HL-60 (cell line): ENCODE results near the gene MACROD2.

Experiments
- TF ChIP-seq, protein P1 (sequence below): IDR thresholded peaks from one replicate; pipeline ENCODE4 v1.5.1; 2011; ENCODE audit warnings: low read length, control low read depth, inconsistent platforms; ENCODE audit not compliant: insufficient read depth
- TF ChIP-seq, protein P2 (sequence below): IDR thresholded peaks from 2 replicates; pipeline ENCODE4 v1.6.1; 2012; ENCODE audit warnings: low read depth; ENCODE audit not compliant: insufficient replicate concordance

DNA sequence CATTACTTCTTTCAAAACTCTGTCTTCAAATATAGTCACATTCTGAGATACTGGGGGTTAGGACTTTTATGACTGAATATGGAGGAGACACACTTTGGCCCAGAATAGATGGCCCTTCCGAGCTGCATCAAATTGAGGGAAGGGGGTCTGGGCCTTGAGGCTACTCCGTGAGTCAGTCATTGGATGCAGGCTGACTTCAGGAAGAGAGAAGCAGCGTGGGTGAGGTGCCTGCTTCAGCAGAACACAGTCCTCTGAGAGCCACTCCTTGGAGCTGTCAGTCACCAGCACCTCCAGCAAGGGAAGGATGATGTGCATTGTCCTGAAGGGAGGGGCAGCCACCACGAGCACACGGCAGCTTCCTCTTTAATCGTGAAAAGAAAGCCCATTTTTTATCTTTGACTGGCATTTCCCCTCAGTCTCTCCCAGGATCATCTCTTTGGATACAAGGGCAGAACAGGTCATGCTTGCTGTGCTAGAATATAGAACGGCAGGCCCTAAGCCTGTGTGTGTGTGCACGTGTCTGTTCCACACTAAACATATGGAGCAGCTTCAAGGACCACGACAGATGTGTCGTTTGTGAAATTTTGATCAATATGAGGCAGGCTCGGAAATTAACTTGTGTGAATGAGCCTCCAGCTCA is 1856.4 kb downstream of the MACROD2 start:
- TF ChIP-seq, protein P1, sequence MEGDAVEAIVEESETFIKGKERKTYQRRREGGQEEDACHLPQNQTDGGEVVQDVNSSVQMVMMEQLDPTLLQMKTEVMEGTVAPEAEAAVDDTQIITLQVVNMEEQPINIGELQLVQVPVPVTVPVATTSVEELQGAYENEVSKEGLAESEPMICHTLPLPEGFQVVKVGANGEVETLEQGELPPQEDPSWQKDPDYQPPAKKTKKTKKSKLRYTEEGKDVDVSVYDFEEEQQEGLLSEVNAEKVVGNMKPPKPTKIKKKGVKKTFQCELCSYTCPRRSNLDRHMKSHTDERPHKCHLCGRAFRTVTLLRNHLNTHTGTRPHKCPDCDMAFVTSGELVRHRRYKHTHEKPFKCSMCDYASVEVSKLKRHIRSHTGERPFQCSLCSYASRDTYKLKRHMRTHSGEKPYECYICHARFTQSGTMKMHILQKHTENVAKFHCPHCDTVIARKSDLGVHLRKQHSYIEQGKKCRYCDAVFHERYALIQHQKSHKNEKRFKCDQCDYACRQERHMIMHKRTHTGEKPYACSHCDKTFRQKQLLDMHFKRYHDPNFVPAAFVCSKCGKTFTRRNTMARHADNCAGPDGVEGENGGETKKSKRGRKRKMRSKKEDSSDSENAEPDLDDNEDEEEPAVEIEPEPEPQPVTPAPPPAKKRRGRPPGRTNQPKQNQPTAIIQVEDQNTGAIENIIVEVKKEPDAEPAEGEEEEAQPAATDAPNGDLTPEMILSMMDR = no peak
- TF ChIP-seq, protein P2, sequence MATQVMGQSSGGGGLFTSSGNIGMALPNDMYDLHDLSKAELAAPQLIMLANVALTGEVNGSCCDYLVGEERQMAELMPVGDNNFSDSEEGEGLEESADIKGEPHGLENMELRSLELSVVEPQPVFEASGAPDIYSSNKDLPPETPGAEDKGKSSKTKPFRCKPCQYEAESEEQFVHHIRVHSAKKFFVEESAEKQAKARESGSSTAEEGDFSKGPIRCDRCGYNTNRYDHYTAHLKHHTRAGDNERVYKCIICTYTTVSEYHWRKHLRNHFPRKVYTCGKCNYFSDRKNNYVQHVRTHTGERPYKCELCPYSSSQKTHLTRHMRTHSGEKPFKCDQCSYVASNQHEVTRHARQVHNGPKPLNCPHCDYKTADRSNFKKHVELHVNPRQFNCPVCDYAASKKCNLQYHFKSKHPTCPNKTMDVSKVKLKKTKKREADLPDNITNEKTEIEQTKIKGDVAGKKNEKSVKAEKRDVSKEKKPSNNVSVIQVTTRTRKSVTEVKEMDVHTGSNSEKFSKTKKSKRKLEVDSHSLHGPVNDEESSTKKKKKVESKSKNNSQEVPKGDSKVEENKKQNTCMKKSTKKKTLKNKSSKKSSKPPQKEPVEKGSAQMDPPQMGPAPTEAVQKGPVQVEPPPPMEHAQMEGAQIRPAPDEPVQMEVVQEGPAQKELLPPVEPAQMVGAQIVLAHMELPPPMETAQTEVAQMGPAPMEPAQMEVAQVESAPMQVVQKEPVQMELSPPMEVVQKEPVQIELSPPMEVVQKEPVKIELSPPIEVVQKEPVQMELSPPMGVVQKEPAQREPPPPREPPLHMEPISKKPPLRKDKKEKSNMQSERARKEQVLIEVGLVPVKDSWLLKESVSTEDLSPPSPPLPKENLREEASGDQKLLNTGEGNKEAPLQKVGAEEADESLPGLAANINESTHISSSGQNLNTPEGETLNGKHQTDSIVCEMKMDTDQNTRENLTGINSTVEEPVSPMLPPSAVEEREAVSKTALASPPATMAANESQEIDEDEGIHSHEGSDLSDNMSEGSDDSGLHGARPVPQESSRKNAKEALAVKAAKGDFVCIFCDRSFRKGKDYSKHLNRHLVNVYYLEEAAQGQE = no peak
